ENCODE results near the gene NUMBL. TPM values are rescaled to one million over a fixed set of nuclear protein-coding genes. Genes with fewer than 3 reads are reported as not detected.

NUMBL gene
- total RNA-seq, 4 donors from 2014 or later = 18.8 to 90.5 (median 44.3) TPM

- TF ChIP-seq POLR2A (IDR thresholded peaks at IDR 0.05) (no peak), CTCF (IDR thresholded peaks at IDR 0.05) (no peak)
- no peaks in the 10 kb centered on the region for H3K9me3 ChIP-seq
- H3K27ac ChIP-seq = no peak overlapping the region
- H3K4me1 ChIP-seq = no peaks in the 10 kb centered on the region
- H3K27me3 ChIP-seq = no peaks in the 10 kb centered on the region
- intact Hi-C loops (cut with DNase I; ENCODE audit: low total_unique reads) = no loop called here
- H3K36me3 ChIP-seq = no peaks in the 10 kb centered on the region
- no peak for DNase-seq
- no peak overlapping the region for H3K4me3 ChIP-seq
Measured at GRCh38 chr19:40672573-40673299, 17.7 kb downstream of the NUMBL start.

GRCh38 chr19:40672038-40672437 is 18.4 kb downstream of the NUMBL start:
- DNase-seq = no peak
- TF ChIP-seq CTCF (IDR thresholded peaks at IDR 0.05) = no peak
- no peak for TF ChIP-seq POLR2A (IDR thresholded peaks at IDR 0.05)
- Histone ChIP-seq H3K4me1 (no peaks in the 10 kb centered on the region), H3K9me3 (no peaks in the 10 kb centered on the region), H3K36me3 (no peaks in the 10 kb centered on the region), H3K27ac (no peak overlapping the region), H3K4me3 (no peak overlapping the region), H3K27me3 (no peaks in the 10 kb centered on the region)
- intact Hi-C loops (cut with DNase I; ENCODE audit: low total_unique reads) = no loop called here

- Histone ChIP-seq H3K36me3 (no peaks in the 10 kb centered on the region), H3K4me3 (no peak overlapping the region), H3K27me3 (no peaks in the 10 kb centered on the region), H3K27ac (no peak overlapping the region), H3K9me3 (no peaks in the 10 kb centered on the region), H3K4me1 (no peaks in the 10 kb centered on the region)
- DNase-seq = no peak
- intact Hi-C loops (cut with DNase I; ENCODE audit: low total_unique reads) = no loop called here
- TF ChIP-seq POLR2A (IDR thresholded peaks at IDR 0.05) (no peak), CTCF (IDR thresholded peaks at IDR 0.05) (no peak)
Measured at GRCh38 chr19:40671404-40671803, 19.0 kb downstream of the NUMBL start.

- Histone ChIP-seq H3K4me3 (no peak overlapping the region), H3K9me3 (no peaks in the 10 kb centered on the region), H3K27me3 (no peaks in the 10 kb centered on the region), H3K4me1 (no peaks in the 10 kb centered on the region), H3K27ac (no peak overlapping the region), H3K36me3 (no peaks in the 10 kb centered on the region)
- TF ChIP-seq CTCF (IDR thresholded peaks at IDR 0.05) = no peak
- no peak for TF ChIP-seq POLR2A (IDR thresholded peaks at IDR 0.05)
- intact Hi-C loops (cut with DNase I; ENCODE audit: low total_unique reads) = loop anchor here (10.0 kb wide), 1 partner anchor 1534 kb away; no protein-coding TSS in a partner anchor
- DNase-seq = no peak
Measured at GRCh38 chr19:40668991-40669614, 21.3 kb downstream of the NUMBL start.

GRCh38 chr19:40667602-40668001 is 22.8 kb downstream of the NUMBL start:
- no peaks in the 10 kb centered on the region for H3K4me1 ChIP-seq
- DNase-seq = no peak
- intact Hi-C loops (cut with DNase I; ENCODE audit: low total_unique reads) = loop anchor here (10.0 kb wide), 1 partner anchor 1533 kb away; no protein-coding TSS in a partner anchor
- no peaks in the 10 kb centered on the region for H3K36me3 ChIP-seq
- H3K27ac ChIP-seq = no peak overlapping the region
- TF ChIP-seq CTCF (IDR thresholded peaks at IDR 0.05) (no peak), POLR2A (IDR thresholded peaks at IDR 0.05) (no peak)
- H3K27me3 ChIP-seq = no peaks in the 10 kb centered on the region
- H3K9me3 ChIP-seq = no peaks in the 10 kb centered on the region
- H3K4me3 ChIP-seq = no peak overlapping the region
